OCI-LY1 (cell line): Measurements from ENCODE around the gene PNPLA6.

ENCODE experiments used
- H2AFZ ChIP-seq: fragments of 200-600 bp; sonication (generic), shearing (Covaris generic); 2 replicates; pipeline ENCODE4 v1.6.0; 2014; ENCODE audit warnings: antibody characterized with exemption, mild to moderate bottlenecking, low read length
- H3F3A ChIP-seq: fragments of 200-600 bp; sonication (generic), shearing (Covaris generic); 2 replicates; pipeline ENCODE4 v1.6.0; 2014; ENCODE audit warnings: mild to moderate bottlenecking, antibody characterized with exemption, low read length, moderate library complexity; ENCODE audit not compliant: insufficient read depth
- H3K27ac ChIP-seq: fragments of 200-600 bp; sonication (generic); 2 replicates; pipeline ENCODE4 v1.5.1; 2014; ENCODE audit warnings: low read length, mixed run types, mild to moderate bottlenecking, low read depth; ENCODE audit not compliant: poor library complexity, severe bottlenecking
- H3K27me3 ChIP-seq: fragments of 200-600 bp; sonication (generic); 2 replicates; pipeline ENCODE4 v1.6.0; 2014; ENCODE audit warnings: antibody characterized with exemption, mild to moderate bottlenecking, low read length, moderate library complexity; ENCODE audit not compliant: insufficient read depth
- H3K36me3 ChIP-seq: fragments of 200-600 bp; sonication (generic); 2 replicates; pipeline ENCODE4 v1.6.1; 2014; ENCODE audit warnings: mild to moderate bottlenecking, antibody characterized with exemption, low read length, moderate library complexity, mixed read lengths; ENCODE audit not compliant: insufficient read depth
- H3K4me1 ChIP-seq: fragments of 200-600 bp; sonication (generic); 2 replicates; pipeline ENCODE4 v1.5.1; 2014; ENCODE audit warnings: mild to moderate bottlenecking, low read length, moderate library complexity; ENCODE audit not compliant: insufficient read depth, severe bottlenecking
- H3K4me2 ChIP-seq: fragments of 200-600 bp; sonication (generic), shearing (Covaris generic); 2 replicates; pipeline ENCODE4 v1.6.1; 2014; ENCODE audit warnings: low read length
- H3K4me3 ChIP-seq: fragments of 200-600 bp; sonication (generic); 2 replicates; pipeline ENCODE4 v1.5.1; 2014; ENCODE audit warnings: low read length, low read depth, mild to moderate bottlenecking, mixed read lengths; ENCODE audit not compliant: poor library complexity, severe bottlenecking
- H3K79me2 ChIP-seq: fragments of 200-600 bp; shearing (Covaris generic); 2 replicates; pipeline ENCODE4 v1.6.1; 2016; ENCODE audit warnings: mixed run types, low read length, mixed read lengths; ENCODE audit not compliant: insufficient read depth
- H3K9ac ChIP-seq: fragments of 200-600 bp; sonication (generic), shearing (Covaris generic); 2 replicates; pipeline ENCODE4 v1.6.1; 2014; ENCODE audit warnings: mild to moderate bottlenecking, low read length, mixed read lengths
- H3K9me2 ChIP-seq: fragments of 200-600 bp; sonication (generic), shearing (Covaris generic); 2 replicates; pipeline ENCODE4 v1.6.1; 2014; ENCODE audit warnings: low read depth, mild to moderate bottlenecking, low read length, mixed read lengths
- H3K9me3 ChIP-seq: fragments of 200-600 bp; shearing (Covaris generic); 2 replicates; pipeline ENCODE4 v1.6.1; 2014; ENCODE audit warnings: low read length, mixed read lengths
- H4K20me1 ChIP-seq: fragments of 200-600 bp; sonication (generic), shearing (Covaris generic); 2 replicates; pipeline ENCODE4 v1.6.0; 2016; ENCODE audit warnings: mild to moderate bottlenecking, low read length; ENCODE audit not compliant: insufficient read depth
- EZH2 ChIP-seq: fragments of 200-600 bp; sonication (generic), shearing (Covaris generic); IDR thresholded peaks from 2 replicates; pipeline ENCODE4 v1.8.0; 2017; ENCODE audit warnings: borderline replicate concordance, mixed run types, mild to moderate bottlenecking, antibody characterized with exemption, low read length, moderate library complexity, mixed read lengths
- TF ChIP-seq, protein P1 (sequence below): fragments of 200-600 bp; sonication (generic), shearing (Covaris generic); IDR thresholded peaks from 2 replicates; pipeline ENCODE4 v1.5.1; 2017; ENCODE audit warnings: mild to moderate bottlenecking, antibody characterized with exemption, low read length, moderate library complexity, mixed read lengths

PNPLA6 gene

DNA sequence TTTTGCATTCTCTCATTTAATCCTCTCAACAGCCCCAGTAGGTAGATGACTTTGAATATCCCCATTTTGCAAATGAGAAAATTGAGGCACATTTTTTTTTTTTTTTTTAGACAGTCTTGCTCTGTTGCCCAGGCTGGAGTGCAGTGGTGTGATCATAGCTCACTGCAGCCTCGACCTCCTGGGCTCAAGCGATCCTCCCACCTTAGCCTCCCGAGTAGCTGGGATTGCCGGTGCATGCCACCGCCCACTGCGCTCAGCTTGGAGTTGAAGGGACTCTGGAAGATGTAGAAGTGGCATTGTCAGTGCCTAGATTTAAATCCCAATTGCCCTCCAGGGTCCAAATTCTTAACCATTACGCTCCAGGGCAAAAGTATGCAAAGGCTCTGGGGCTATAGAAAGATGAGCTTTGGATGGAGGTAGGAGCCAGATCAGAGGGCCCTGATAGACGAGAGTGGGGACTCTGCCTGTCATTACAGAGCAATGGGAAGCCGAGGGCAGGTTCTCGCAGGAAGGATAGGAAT is 13.9 kb upstream of the PNPLA6 start:
- Histone ChIP-seq H3K4me3 (peak overlapping the region; percentile 74), H2AFZ (0 out of 2 replicates have a peak overlapping the region, but pooled peaks have one; percentile 19)

DNA sequence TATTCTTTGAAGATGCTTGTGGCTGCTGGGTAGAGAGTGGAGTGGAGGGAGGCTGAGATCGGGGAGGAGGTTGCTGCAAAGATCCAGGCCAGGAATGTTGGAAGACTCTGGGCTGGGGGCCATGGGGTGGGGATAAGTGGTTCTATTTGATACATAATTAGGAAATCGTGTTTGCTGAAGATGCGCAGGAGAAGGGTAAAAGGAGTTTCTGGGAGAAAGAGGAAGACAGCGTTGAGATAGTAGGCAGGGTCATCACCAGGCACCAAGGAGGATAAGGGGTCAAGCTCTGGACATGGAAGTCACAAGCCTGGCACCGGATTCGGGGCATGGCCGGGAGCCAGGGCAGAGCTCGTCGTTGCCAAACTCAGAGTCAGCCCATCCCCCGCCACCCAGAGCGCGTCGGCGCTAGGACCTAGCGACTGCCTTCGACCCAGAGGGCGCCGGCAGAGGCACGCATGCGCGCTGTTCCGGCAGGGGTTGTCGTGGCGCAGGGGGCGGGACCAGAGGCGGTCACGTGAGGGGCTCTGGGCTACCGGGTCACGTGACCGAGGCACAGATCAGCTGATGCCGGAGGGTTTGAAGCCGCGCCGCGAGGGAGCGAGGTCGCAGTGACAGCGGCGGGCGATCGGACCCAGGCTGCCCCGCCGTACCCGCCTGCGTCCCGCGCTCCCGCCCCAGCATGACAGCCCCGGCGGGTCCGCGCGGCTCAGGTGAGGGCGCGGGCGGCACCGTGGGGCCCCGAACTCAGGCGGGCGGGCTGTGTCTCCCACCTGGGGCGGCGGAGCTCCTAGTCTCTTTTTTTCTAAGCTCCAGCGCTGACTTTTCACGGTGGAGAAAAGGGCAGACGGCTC is 13.2 kb upstream of the PNPLA6 start, which contains the start of gene MCOLN1:
Gene MCOLN1, plus strand, starts transcription at position 553 of the 851 bp plus-strand sequence. Its CDS starts 127 bp downstream, at position 680.
- no peak within 1 kb of the TSS for H3K27ac ChIP-seq

More for the DNA sequence above, 13.9 kb upstream of the PNPLA6 start:
- Histone ChIP-seq H3K4me2 (peak overlapping the region; percentile 63), H3K4me1 (peaks cover 15% of the 10 kb centered on the region), H3K9me3 (no peaks in the 10 kb centered on the region), H3K27ac (no peak overlapping the region), H3K9me2 (no peaks in the 10 kb centered on the region), H4K20me1 (no peaks in the 10 kb centered on the region), H3K9ac (no peak overlapping the region; the same call in 1 of the 2 replicates), H3K36me3 (no peaks in the 10 kb centered on the region), H3K27me3 (no peaks in the 10 kb centered on the region), H3K79me2 (no peaks in the 10 kb centered on the region), H3F3A (no peaks in the 10 kb centered on the region)
- TF ChIP-seq, protein P1, sequence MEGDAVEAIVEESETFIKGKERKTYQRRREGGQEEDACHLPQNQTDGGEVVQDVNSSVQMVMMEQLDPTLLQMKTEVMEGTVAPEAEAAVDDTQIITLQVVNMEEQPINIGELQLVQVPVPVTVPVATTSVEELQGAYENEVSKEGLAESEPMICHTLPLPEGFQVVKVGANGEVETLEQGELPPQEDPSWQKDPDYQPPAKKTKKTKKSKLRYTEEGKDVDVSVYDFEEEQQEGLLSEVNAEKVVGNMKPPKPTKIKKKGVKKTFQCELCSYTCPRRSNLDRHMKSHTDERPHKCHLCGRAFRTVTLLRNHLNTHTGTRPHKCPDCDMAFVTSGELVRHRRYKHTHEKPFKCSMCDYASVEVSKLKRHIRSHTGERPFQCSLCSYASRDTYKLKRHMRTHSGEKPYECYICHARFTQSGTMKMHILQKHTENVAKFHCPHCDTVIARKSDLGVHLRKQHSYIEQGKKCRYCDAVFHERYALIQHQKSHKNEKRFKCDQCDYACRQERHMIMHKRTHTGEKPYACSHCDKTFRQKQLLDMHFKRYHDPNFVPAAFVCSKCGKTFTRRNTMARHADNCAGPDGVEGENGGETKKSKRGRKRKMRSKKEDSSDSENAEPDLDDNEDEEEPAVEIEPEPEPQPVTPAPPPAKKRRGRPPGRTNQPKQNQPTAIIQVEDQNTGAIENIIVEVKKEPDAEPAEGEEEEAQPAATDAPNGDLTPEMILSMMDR: no peak
- TF ChIP-seq EZH2: no peak

DNA sequence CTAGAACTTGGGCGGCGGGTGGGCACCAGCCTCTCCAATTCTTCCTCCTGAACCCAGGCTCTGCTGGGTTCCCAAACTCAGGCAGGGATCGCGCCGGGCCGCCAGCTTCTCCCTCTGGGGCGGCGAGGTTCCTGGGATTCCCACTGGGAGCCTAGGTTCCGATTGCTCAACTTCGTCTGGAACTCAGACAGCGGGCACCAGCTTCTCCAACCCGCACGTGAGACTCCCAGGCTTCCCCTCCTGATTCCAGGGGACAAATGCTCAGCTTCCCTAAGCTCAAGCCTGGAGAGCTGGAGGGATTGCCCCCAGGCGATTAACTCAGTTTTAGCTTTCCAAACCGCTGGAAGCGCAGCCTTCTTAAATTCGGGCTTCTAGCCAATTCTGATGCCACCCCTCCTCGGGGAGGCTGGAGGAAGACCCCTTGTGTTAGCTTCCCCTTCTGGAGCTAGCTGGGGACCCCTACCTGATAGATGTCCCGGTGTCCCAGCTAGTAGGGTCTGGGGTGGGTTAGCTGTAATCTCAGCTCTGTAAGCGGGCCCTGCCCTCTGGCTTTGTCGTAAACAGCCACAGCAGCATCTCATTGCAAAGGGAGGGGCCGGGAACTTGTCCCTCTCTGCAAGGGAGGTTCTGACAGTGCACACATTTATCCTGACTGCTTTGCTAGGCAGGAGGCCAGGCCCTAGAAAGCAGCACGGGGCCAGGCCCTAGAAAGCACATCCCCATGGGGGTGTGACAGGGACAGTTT is 12.4 kb upstream of the PNPLA6 start:
- H3K4me1 ChIP-seq: peaks cover 15% of the 10 kb centered on the region
- TF ChIP-seq EZH2: no peak
- TF ChIP-seq, protein P1: no peak
- peak overlapping the region; percentile 68 for H3K9ac ChIP-seq
- no peaks in the 10 kb centered on the region for H3K9me2 ChIP-seq
- peak overlapping the region; percentile 82 for H3K4me2 ChIP-seq
- H3K36me3 ChIP-seq: no peaks in the 10 kb centered on the region
- no peaks in the 10 kb centered on the region for H3K9me3 ChIP-seq
- no peak overlapping the region for H3K27ac ChIP-seq
- no peaks in the 10 kb centered on the region for H3F3A ChIP-seq
- H3K79me2 ChIP-seq: no peaks in the 10 kb centered on the region
- no peaks in the 10 kb centered on the region for H3K27me3 ChIP-seq
- no peaks in the 10 kb centered on the region for H4K20me1 ChIP-seq
- no peak overlapping the region for H2AFZ ChIP-seq
- peak overlapping the region; percentile 74 for H3K4me3 ChIP-seq

More for the DNA sequence above, 13.2 kb upstream of the PNPLA6 start, which contains the start of gene MCOLN1:
- H3K4me1 ChIP-seq: peaks cover 15% of the 10 kb centered on the region
- no peaks in the 10 kb centered on the region for H4K20me1 ChIP-seq
- 0 out of 2 replicates have a peak within 1 kb of the TSS, but pooled peaks have one; percentile 19 for H2AFZ ChIP-seq
- H3F3A ChIP-seq: no peaks in the 10 kb centered on the region
- H3K27me3 ChIP-seq: no peaks in the 10 kb centered on the region
- no peaks in the 10 kb centered on the region for H3K79me2 ChIP-seq
- H3K4me2 ChIP-seq: peak within 1 kb of the TSS; percentile 82
- peak within 1 kb of the TSS; percentile 68 for H3K9ac ChIP-seq
- H3K36me3 ChIP-seq: no peaks in the 10 kb centered on the region
- H3K4me3 ChIP-seq: peak within 1 kb of the TSS; percentile 74
- no peaks in the 10 kb centered on the region for H3K9me2 ChIP-seq
- no peak for TF ChIP-seq EZH2
- TF ChIP-seq, protein P1: no peak
- no peaks in the 10 kb centered on the region for H3K9me3 ChIP-seq
